GM10266 (cell line): ENCODE results near the gene EBNA1BP2.

ENCODE experiments used
- DNase-seq: peaks from one replicate; pipeline ENCODE4 v3.0.0; 2012; ENCODE audit errors: extremely low spot score
- TF ChIP-seq, protein P1 (sequence below): IDR thresholded peaks from 2 replicates; pipeline ENCODE4 v1.5.1; 2012; ENCODE audit warnings: mild to moderate bottlenecking, low read depth; ENCODE audit not compliant: control insufficient read depth, insufficient read depth; ENCODE audit errors: missing control alignments

Gene EBNA1BP2

DNA sequence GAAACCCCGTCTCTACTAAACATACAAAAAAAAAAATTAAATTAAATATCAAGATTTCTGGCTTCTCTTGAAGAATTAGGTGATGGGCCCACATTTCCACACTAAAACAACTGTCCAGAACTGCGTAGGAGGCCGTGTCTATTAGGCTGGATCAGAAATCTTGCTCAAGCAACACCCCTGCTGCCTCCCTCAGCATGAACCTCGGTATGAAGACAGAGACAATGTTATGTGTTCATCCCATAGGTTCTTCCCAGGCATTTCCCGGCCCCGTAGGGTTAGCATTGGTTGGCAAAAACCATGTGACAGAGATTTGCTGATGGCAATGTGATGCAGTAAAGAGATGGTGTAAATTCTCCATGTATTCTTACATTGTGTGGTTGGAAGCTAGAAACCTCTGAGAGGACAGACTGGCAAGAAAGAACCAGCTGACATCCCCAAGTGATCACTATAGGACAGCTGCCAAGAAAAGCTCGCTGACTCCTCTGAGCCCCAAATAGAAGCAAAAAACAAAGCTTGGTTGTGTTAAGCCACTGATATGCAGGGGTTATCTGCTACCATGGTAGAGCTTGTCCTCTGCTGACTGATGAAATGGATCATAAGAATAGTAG, 34.5 kb downstream of the EBNA1BP2 start:
- no peak for DNase-seq
- TF ChIP-seq, protein P1, sequence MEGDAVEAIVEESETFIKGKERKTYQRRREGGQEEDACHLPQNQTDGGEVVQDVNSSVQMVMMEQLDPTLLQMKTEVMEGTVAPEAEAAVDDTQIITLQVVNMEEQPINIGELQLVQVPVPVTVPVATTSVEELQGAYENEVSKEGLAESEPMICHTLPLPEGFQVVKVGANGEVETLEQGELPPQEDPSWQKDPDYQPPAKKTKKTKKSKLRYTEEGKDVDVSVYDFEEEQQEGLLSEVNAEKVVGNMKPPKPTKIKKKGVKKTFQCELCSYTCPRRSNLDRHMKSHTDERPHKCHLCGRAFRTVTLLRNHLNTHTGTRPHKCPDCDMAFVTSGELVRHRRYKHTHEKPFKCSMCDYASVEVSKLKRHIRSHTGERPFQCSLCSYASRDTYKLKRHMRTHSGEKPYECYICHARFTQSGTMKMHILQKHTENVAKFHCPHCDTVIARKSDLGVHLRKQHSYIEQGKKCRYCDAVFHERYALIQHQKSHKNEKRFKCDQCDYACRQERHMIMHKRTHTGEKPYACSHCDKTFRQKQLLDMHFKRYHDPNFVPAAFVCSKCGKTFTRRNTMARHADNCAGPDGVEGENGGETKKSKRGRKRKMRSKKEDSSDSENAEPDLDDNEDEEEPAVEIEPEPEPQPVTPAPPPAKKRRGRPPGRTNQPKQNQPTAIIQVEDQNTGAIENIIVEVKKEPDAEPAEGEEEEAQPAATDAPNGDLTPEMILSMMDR: no peak

DNA sequence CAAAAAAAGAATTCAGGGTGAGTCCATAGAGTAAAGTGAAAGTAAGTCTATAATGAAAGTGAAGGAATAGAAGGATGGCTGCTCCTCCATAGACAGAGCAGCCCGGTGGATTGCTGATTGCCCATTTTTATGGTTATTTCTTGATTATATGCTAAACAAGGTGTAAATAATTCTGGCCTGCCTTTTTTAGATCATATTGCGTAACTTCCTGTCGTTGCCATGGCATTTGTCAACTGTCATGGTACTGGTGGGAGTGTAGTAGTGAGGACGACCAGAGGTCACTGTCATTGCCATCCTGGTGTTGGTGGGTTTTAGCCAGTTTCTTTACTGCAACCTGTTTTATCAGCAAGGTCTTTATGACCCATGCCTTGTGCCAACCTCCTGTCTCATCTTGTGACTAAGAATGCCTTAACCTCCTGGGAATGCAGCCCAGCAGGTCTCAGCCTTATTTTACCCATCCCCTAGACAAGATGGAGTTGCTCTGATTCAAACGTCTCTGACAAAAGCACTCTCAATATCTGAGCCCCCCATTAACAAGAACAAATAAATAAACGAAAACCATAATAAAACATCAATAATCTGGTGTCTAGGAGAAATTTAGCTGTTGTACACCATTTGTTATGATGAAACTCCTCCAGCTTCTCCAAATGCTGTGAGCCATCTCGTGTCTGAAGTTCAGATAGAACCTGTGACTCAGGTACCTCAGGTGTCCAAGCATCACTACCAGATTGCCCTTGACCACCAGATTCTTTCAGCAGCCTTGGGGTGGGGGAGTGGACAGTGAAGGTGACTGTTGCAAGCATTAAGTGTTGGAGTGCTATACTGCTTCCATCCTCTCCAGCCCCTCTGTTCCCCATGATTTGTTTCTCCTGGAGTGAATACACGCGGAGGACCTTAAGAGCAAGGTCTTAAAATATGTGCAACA, 36.0 kb downstream of the EBNA1BP2 start:
- DNase-seq: no peak
- TF ChIP-seq, protein P1: no peak

DNA sequence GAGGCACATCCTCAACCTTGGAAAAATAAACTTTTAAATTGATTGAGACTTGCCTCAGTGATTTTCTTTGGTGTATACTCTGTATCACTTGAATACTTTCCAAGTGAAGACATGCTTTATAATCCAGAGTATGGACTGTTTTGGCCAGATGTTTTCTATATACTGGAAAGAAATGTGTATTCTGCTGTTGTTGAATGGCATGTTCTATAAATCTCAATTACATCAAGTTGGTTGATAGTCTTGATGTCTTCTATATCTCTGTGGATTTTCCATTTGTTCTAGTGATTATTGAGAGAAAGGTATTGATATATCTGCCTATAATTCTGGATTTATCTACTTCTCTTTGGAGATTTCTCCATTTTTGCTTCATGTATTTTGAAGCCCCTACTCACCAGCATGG, 37.5 kb downstream of the EBNA1BP2 start:
- no peak for DNase-seq
- TF ChIP-seq, protein P1: no peak

DNA sequence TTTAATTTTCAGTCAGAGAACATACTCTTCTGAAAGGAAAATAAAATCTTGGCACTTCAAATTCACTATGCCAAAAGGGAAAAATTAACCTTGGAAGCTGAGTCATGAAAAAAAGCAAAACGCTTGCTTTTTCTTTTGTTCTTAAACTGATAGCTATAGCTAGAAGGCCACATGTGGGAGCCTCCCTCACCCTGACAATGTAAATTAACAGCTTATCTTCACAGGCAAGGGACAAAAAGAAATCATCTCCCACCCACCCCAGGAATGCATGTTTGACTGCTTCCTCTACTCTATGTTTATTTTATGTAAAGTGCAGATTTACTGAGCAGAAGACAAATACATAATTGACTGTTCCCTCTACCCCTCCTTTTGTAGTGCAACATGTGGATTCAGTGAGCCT, 38.0 kb downstream of the EBNA1BP2 start:
- TF ChIP-seq, protein P1: no peak
- DNase-seq: no peak

DNA sequence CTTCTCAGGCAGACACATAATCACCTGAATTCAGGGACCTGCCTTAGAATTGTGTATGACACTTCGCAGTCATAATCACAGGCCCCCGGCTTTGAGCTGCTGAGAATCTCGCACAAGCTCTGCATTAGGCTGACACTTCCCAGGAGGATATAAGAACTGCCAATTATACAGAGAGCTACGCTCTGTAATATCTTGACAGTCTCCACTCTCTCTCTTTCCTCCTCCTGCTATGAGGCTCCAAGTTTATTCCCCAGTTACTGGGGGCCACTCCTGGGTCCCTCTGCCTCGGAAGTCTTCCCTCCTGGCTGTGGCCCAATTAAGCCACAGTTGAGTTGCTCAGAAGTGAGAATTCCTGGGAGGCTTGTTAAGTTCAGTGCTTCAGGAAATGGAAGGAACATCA, 42.7 kb downstream of the EBNA1BP2 start:
- DNase-seq: no peak
- TF ChIP-seq, protein P1: no peak

DNA sequence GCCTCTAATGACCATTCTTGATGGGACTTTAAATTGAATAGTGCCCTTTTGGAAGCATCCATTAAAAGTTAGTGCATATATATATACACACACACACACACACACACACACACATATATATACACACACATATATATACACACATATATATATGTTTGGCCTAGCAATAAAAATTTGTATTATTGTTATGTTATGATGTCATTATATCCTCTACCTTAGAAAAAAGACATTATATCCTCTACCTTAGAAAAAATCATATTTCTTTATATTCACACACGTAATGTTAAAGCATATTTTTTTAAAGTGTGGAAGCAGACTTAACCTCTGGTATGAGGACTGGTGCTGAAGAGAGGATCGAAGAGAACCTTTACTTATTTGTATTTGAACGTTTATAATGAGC, 43.3 kb downstream of the EBNA1BP2 start:
- TF ChIP-seq, protein P1: no peak
- DNase-seq: no peak

DNA sequence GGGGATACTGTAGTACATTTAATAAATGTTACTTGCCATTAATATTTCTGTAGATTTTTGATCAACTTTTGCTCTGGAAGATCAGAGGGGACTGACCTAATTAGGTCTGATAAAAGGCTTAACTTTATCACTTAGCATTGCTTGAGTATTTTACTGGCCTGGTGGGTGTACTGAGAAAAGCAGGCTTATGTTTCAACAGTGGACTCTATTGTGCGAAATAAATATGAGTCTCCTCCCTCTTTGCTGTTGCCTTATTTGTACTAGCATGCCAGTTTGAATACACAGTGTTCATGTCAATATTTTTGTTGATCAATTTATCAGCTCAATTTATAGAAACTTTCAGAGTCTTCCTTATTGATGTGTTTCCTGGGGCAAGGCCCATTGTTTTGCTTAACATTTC, 49.1 kb downstream of the EBNA1BP2 start:
- no peak for DNase-seq
- TF ChIP-seq, protein P1: no peak
